Small intestine (tissue), 7 donors: Measurements from ENCODE around the gene SNX13. TPM values are rescaled to one million over a fixed set of nuclear protein-coding genes. Genes with fewer than 3 reads are reported as not detected.

Experiments used
- DNase-seq, 2 donors: peaks; one replicate each; pipeline versions ENCODE4 v3.0.0 to v3.0.0-alpha.2; 2013
- FAIRE-seq: peaks from 2 replicates; lab custom pipeline; 2012; peaks lifted over from hg19 to GRCh38; lab: Jason Lieb, UNC
- H3K27ac ChIP-seq, 3 donors: one replicate each; pipeline ENCODE4 v1.5.1; 2013; ENCODE audit warnings: low read length in 2 of 3, mild to moderate bottlenecking in 2 of 3, control low read depth in 1 of 3, inconsistent platforms in 1 of 3, low read depth in 1 of 3, moderate library complexity in 1 of 3
- H3K27me3 ChIP-seq, 3 donors: one replicate each; pipeline ENCODE4 v1.6.1; 2013; ENCODE audit warnings: low read length in 3 of 3, inconsistent platforms in 1 of 3; ENCODE audit not compliant: control insufficient read depth in 3 of 3, insufficient read depth in 3 of 3
- H3K36me3 ChIP-seq, 3 donors: one replicate each; pipeline ENCODE4 v1.6.1; 2013; ENCODE audit warnings: low read length in 3 of 3, inconsistent platforms in 1 of 3, low read depth in 1 of 3, mild to moderate bottlenecking in 1 of 3, moderate library complexity in 1 of 3; ENCODE audit not compliant: control insufficient read depth in 3 of 3, insufficient read depth in 2 of 3
- H3K4me1 ChIP-seq, 3 donors: one replicate each; pipeline ENCODE4 v1.6.1; 2013; ENCODE audit warnings: low read length in 2 of 3, inconsistent platforms in 1 of 3, low read depth in 1 of 3, mild to moderate bottlenecking in 1 of 3, moderate library complexity in 1 of 3; ENCODE audit not compliant: control insufficient read depth in 3 of 3, insufficient read depth in 2 of 3
- H3K4me3 ChIP-seq, 3 donors: one replicate each; pipeline ENCODE4 v1.5.1; 2013; ENCODE audit warnings: low read length in 3 of 3, control low read depth in 1 of 3, inconsistent platforms in 1 of 3, low read depth in 1 of 3, mild to moderate bottlenecking in 1 of 3, moderate library complexity in 1 of 3
- H3K9me3 ChIP-seq, 2 donors: one replicate each; pipeline ENCODE4 v1.6.1; 2013; ENCODE audit warnings: low read depth in 1 of 2, low read length in 1 of 2; ENCODE audit not compliant: control insufficient read depth in 2 of 2, insufficient read depth in 1 of 2
- WGBS, 3 donors: extraction: QIAGEN DNeasy Blood & Tissue Kit; methylation state at CpG; one replicate each; pipeline ENCODE4 v1.1.7; 2013; 5-methylcytosine and 5-hydroxymethylcytosine counted together
- polyA plus RNA-seq, 4 donors: library from polyadenylated mRNA; stranded (reverse) in 3 of 4; unstranded in 1 of 4; fragments of 200-250 nt in 3 of 4; fragments of 120-200 nt in 1 of 4; gene quantifications; one replicate each; pipeline versions ENCODE4 v1.2.1 to v1.2.3, GENCODE V29; 2013
- donor health status: healthy with polysubstance abuse.
- donor health status: control.
- donor health status: control.
- donor health status: Bipolar disorder and iron deficiency.
- donor health status: healthy.

Gene SNX13
- polyA plus RNA-seq, 4 donors = 5.7 to 36.0 (median 7.6) TPM

DNA sequence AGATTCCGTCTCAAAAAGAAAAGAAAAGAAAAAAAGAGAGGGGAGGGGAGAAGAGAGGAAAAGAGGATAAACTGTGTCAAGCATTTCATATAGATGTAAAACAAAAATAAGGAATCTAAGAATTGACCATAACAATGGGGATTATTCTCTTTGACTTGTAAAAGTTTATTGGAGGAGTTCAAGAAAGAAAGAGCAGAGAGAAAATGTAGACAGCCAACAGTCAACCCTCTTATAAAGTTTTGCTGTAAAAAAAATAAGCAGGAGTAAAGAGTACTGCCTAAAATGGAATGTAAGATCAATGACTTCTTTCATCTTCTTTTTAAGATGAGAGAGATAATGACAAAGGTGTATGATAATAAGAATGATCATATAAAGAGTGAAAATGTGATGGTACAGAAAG is 87.9 kb downstream of the SNX13 start:
- peaks cover 0 to 15% of the 10 kb centered on the region in 2 donors for H3K9me3 ChIP-seq
- no peak overlapping the region for H3K4me3 ChIP-seq
- no peak for DNase-seq
- peaks cover under 1 to 16% (median 3%) of the 10 kb centered on the region in 3 donors for H3K36me3 ChIP-seq
- no peaks in the 10 kb centered on the region for H3K4me1 ChIP-seq
- FAIRE-seq = no peak
- no peaks in the 10 kb centered on the region for H3K27me3 ChIP-seq
- WGBS, 3 donors = 100% methylated on average over 1 of the region's 1 CpG
- no peak overlapping the region for H3K27ac ChIP-seq

DNA sequence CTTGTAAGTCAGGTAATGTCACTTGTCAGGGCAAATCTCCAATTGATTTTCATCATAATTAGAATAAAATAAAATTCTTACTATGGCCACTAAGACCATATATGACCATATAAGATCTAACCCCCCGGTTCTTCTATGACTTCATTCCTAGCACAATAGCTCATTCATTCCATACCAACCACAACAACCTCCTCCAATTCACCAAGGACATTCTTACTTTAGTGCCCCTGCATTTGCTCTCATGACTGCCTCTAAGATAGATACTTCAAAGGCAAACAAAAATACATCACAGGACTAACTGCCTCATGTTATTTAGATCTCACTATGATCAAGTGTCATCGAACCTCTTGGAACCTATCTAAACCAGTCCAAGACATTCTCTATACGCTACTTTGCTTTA is 90.8 kb downstream of the SNX13 start:
- H3K4me3 ChIP-seq = no peak overlapping the region
- 90 to 96% (median 93%) methylated on average over 3 of the region's 3 CpGs for WGBS, 3 donors
- H3K27me3 ChIP-seq = no peaks in the 10 kb centered on the region
- peaks cover 0 to 9% of the 10 kb centered on the region in 2 donors for H3K9me3 ChIP-seq
- no peak overlapping the region for H3K27ac ChIP-seq
- DNase-seq (no peak), FAIRE-seq (no peak)
- peaks cover 0 to 17% (median 5%) of the 10 kb centered on the region in 3 donors for H3K36me3 ChIP-seq
- H3K4me1 ChIP-seq = no peaks in the 10 kb centered on the region

- no peaks in the 10 kb centered on the region for H3K4me1 ChIP-seq
- H3K27me3 ChIP-seq = no peaks in the 10 kb centered on the region
- 96 to 99% (median 97%) methylated on average over 10 of the region's 10 CpGs for whole genome bisulfite sequencing, 3 donors
- no peak for FAIRE-seq
- peaks cover 0 to 17% (median 5%) of the 10 kb centered on the region in 3 donors for H3K36me3 ChIP-seq
- H3K27ac ChIP-seq = no peak overlapping the region
- no peak for DNase-seq
- H3K9me3 ChIP-seq = peaks cover 0 to 9% of the 10 kb centered on the region in 2 donors
- H3K4me3 ChIP-seq = no peak overlapping the region
These were observed 91.8 kb downstream of the SNX13 start for GRCh38 chr7:17848516-17848915.

- Histone ChIP-seq H3K4me1 (no peaks in the 10 kb centered on the region), H3K9me3 (peaks cover 0 to 9% of the 10 kb centered on the region in 2 donors), H3K36me3 (peaks cover 0 to 14% (median 5%) of the 10 kb centered on the region in 3 donors), H3K4me3 (no peak overlapping the region), H3K27me3 (no peaks in the 10 kb centered on the region), H3K27ac (no peak overlapping the region)
- 83 to 86% (median 83%) methylated on average over 5 of the region's 5 CpGs for WGBS, 3 donors
- DNase-seq (no peak), FAIRE-seq (no peak)
These were observed 93.4 kb downstream of the SNX13 start for GRCh38 chr7:17846935-17847334.

- FAIRE-seq (no peak), DNase-seq (no peak)
- H3K27me3 ChIP-seq = no peaks in the 10 kb centered on the region
- peaks cover 0 to 13% (median 7%) of the 10 kb centered on the region in 3 donors for H3K36me3 ChIP-seq
- H3K4me3 ChIP-seq = no peak overlapping the region
- H3K27ac ChIP-seq = no peak overlapping the region
- no peaks in the 10 kb centered on the region for H3K4me1 ChIP-seq
- H3K9me3 ChIP-seq = peaks cover 0 to 9% of the 10 kb centered on the region in 2 donors
- WGBS, 3 donors = 90 to 94% (median 93%) methylated on average over 4 of the region's 4 CpGs
These were observed 95.1 kb downstream of the SNX13 start for GRCh38 chr7:17845197-17845547.

DNA sequence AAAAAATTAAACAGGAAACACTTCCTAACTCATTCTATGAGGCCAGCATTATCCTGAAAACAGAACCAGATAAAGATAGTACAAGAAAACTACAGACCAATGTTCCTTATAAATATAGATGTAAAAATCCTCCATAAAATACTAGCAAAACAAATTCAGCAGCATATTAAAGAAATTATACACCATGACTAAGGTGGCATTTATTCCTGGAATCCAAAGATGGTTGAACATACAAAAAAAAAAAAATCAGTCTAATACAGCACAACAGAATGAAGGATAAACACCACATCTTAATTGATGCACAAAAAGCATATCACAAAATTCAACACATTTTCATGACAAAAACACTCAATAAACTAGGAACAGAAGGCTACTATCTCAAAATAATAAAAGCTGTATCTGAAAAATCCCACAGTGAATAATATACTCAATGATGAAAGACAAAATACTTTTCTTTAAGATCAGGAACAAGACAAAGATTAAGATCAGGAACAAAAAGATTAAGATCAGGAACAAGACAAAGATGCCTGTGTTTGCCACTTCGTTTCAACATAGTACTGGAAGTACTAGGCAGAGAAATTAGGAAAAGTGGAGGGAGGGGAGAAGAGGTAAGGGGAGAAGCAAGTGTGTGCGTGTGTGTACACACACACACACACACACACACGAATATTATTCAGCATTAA is 95.6 kb downstream of the SNX13 start:
- FAIRE-seq (no peak), DNase-seq (no peak)
- WGBS, 3 donors = 80 to 84% (median 81%) methylated on average over 3 of the region's 3 CpGs
- Histone ChIP-seq H3K4me3 (no peak overlapping the region), H3K4me1 (no peaks in the 10 kb centered on the region), H3K9me3 (peaks cover 0 to 9% of the 10 kb centered on the region in 2 donors), H3K27me3 (no peaks in the 10 kb centered on the region), H3K36me3 (peaks cover 0 to 13% (median 7%) of the 10 kb centered on the region in 3 donors), H3K27ac (no peak overlapping the region)

DNA sequence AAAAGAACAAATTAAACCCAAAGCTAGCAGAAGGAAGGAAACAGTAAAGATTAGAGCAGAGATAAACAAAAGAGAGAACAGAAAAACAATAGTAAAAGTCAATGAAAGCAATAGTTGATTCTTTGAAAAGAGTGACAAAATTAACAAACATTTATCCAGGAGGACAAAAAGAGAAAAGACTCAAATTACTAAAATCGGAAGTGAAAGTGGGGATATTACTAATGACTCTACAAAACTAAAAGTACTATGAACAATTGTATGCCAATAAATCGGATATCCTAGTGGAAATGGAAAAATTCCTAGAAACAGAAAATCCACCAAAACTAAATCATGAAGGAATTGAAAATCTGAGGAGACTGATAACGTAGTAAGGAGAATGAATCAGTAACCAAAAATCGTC is 96.3 kb downstream of the SNX13 start:
- WGBS, 3 donors = 79 to 86% (median 80%) methylated on average over 4 of the region's 4 CpGs
- no peak for DNase-seq
- peaks cover 0 to 9% of the 10 kb centered on the region in 2 donors for H3K9me3 ChIP-seq
- FAIRE-seq = no peak
- no peaks in the 10 kb centered on the region for H3K4me1 ChIP-seq
- H3K4me3 ChIP-seq = no peak overlapping the region
- H3K36me3 ChIP-seq = peaks cover 0 to 13% (median 9%) of the 10 kb centered on the region in 3 donors
- H3K27ac ChIP-seq = no peak overlapping the region
- no peaks in the 10 kb centered on the region for H3K27me3 ChIP-seq

GRCh38 chr7:17843041-17843440 is 97.3 kb downstream of the SNX13 start:
- FAIRE-seq = peak; percentile 78
- peaks cover 0 to 9% (median 6%) of the 10 kb centered on the region in 3 donors for H3K36me3 ChIP-seq

More at GRCh38 chr7:17843041-17843440, 97.3 kb downstream of the SNX13 start:
- no peak for DNase-seq
- Histone ChIP-seq H3K9me3 (peaks cover 0 to 3% of the 10 kb centered on the region in 2 donors), H3K4me3 (no peak overlapping the region), H3K27ac (no peak overlapping the region), H3K27me3 (no peaks in the 10 kb centered on the region), H3K4me1 (no peaks in the 10 kb centered on the region)
